Cortex of kidney (tissue), 1 donor: Measurements from ENCODE around the gene ROR1.

Experiments
- DNase-seq: peaks from one replicate; lab custom pipeline; 2025; lab: John Stamatoyannopoulos, UW

The ROR1 gene

GRCh38 chr1:64059556-64059955 lies 285.7 kb downstream of the ROR1 start:
- DNase-seq = no peak

GRCh38 chr1:64060611-64061302 lies 286.9 kb downstream of the ROR1 start:
- DNase-seq = no peak

- no peak for DNase-seq
Measured at GRCh38 chr1:64061430-64062104, 287.8 kb downstream of the ROR1 start.

GRCh38 chr1:64062529-64062928 lies 288.7 kb downstream of the ROR1 start:
- no peak for DNase-seq

- DNase-seq = no peak
Measured at GRCh38 chr1:64062941-64063581, 289.2 kb downstream of the ROR1 start.

GRCh38 chr1:64065571-64065970 lies 291.8 kb downstream of the ROR1 start:
- no peak for DNase-seq

GRCh38 chr1:64072089-64072793 lies 298.4 kb downstream of the ROR1 start:
- DNase-seq = no peak

GRCh38 chr1:64073705-64074104 lies 299.9 kb downstream of the ROR1 start:
- no peak for DNase-seq

GRCh38 chr1:64074767-64075166 lies 300.9 kb downstream of the ROR1 start:
- no peak for DNase-seq

- DNase-seq = no peak
Measured at GRCh38 chr1:64077281-64077940, 303.6 kb downstream of the ROR1 start.

GRCh38 chr1:64080941-64081562 lies 307.2 kb downstream of the ROR1 start:
- DNase-seq = no peak

GRCh38 chr1:64082459-64082858 lies 308.6 kb downstream of the ROR1 start:
- DNase-seq = no peak

- DNase-seq = no peak
Measured at GRCh38 chr1:64084451-64084850, 310.6 kb downstream of the ROR1 start.

GRCh38 chr1:64087768-64088167 lies 314.0 kb downstream of the ROR1 start:
- no peak for DNase-seq

GRCh38 chr1:64090436-64090835 lies 316.6 kb downstream of the ROR1 start:
- DNase-seq = no peak

- no peak for DNase-seq
Measured at GRCh38 chr1:64092851-64093371, 319.1 kb downstream of the ROR1 start.

GRCh38 chr1:64093941-64094340 lies 320.1 kb downstream of the ROR1 start:
- DNase-seq = no peak

GRCh38 chr1:64095832-64096231 lies 322.0 kb downstream of the ROR1 start:
- no peak for DNase-seq

- no peak for DNase-seq
Measured at GRCh38 chr1:64097859-64098258, 324.0 kb downstream of the ROR1 start.

GRCh38 chr1:64098436-64098835 lies 324.6 kb downstream of the ROR1 start:
- DNase-seq = no peak

GRCh38 chr1:64098846-64099582 lies 325.2 kb downstream of the ROR1 start:
- DNase-seq = no peak
